HepG2 (cell line): ENCODE data around the gene CSNK1G1. TPM values are rescaled to one million over a fixed set of nuclear protein-coding genes. Genes with fewer than 3 reads are reported as not detected.

Experiments
- ATAC-seq: fragments of 200-7000 bp; cut with Tn5 transposase; 3 replicates; pipeline ENCODE4 v1.9.1; 2020; ENCODE audit warnings: mild to moderate bottlenecking, moderate library complexity
- BruUV-seq: library from RNA; stranded (reverse); fragments of 400-500 nt; replicated peaks from 2 replicates; lab custom pipeline; 2021; lab: Mats Ljungman, UMichigan
- CTCF ChIA-PET: fragments of 300-600 bp; formaldehyde crosslinking; extraction: SDS; loops from one replicate; lab custom pipeline; 2021; ENCODE audit warnings: low total read pairs, inconsistent platforms, low intra/inter-chr PET ratio; lab: Yijun Ruan, JAX
- POLR2A ChIA-PET: fragments of 350-600 bp; sonication (Branson Sonifier 250); formaldehyde crosslinking; loops from one replicate; lab custom pipeline; 2020; ENCODE audit warnings: antibody characterized with exemption, inconsistent platforms; lab: Yijun Ruan, JAX
- DNase-seq: peaks from one replicate; pipeline ENCODE4 v3.0.0-alpha.2; 2015; ENCODE audit warnings: low spot score
- FAIRE-seq: peaks from 3 replicates; lab custom pipeline; 2011; peaks lifted over from hg19 to GRCh38; lab: Jason Lieb, UNC
- H2AFZ ChIP-seq: one replicate; pipeline ENCODE4 v1.6.1; 2011; ENCODE audit warnings: low read length, inconsistent platforms
- H3K27ac ChIP-seq: fragments of 300-600 bp; 3 replicates; pipeline ENCODE4 v1.8.0; 2011; ENCODE audit warnings: mixed run types, mild to moderate bottlenecking, mixed read lengths, low read length, inconsistent platforms; ENCODE audit not compliant: insufficient read depth; ENCODE audit errors: extremely low read length
- H3K27me3 ChIP-seq, 2 experiments: fragments of 200-600 bp in 1 of 2; 2 replicates in 1 of 2; 3 replicates in 1 of 2; pipeline versions ENCODE4 v1.6.0 to v1.8.0; 2011; ENCODE audit warnings: low read length in 2 of 2, mild to moderate bottlenecking in 2 of 2, moderate library complexity in 2 of 2, inconsistent platforms in 1 of 2; ENCODE audit not compliant: insufficient read depth in 2 of 2, control insufficient read depth in 1 of 2
- H3K36me3 ChIP-seq, 2 experiments: fragments of 200-600 bp in 1 of 2; replicated peaks in 1 of 2; 2 replicates in 1 of 2; 3 replicates in 1 of 2; pipeline versions ENCODE4 v1.5.1 to v1.8.0; 2011; ENCODE audit warnings: low read length in 2 of 2, inconsistent platforms in 1 of 2; ENCODE audit not compliant: insufficient read depth in 2 of 2, control insufficient read depth in 1 of 2
- H3K4me1 ChIP-seq: 2 replicates; pipeline ENCODE4 v1.5.1; 2012; ENCODE audit warnings: low read length, inconsistent platforms; ENCODE audit not compliant: insufficient read depth
- H3K4me2 ChIP-seq: 2 replicates; pipeline ENCODE4 v1.6.0; 2011; ENCODE audit warnings: low read depth, low read length, inconsistent platforms
- H3K4me3 ChIP-seq, 3 experiments: fragments of 200-600 bp in 1 of 3; sonication (generic), shearing (Covaris generic) in 1 of 3; replicated peaks in 1 of 3; 2 replicates each; pipeline ENCODE4 v1.5.1; 2011 to 2016; ENCODE audit warnings: low read length in 3 of 3, inconsistent platforms in 2 of 3, low read depth in 2 of 3, mild to moderate bottlenecking in 2 of 3, control low read depth in 1 of 3, mixed read lengths in 1 of 3; ENCODE audit not compliant: insufficient read depth in 1 of 3
- H3K79me2 ChIP-seq: one replicate; pipeline ENCODE4 v1.6.1; 2011; ENCODE audit warnings: low read length, inconsistent platforms; ENCODE audit not compliant: insufficient read depth
- H3K9ac ChIP-seq: 2 replicates; pipeline ENCODE4 v1.6.0; 2011; ENCODE audit warnings: mild to moderate bottlenecking, low read depth, low read length, inconsistent platforms; ENCODE audit not compliant: insufficient read depth
- H3K9me3 ChIP-seq: 2 replicates; pipeline ENCODE4 v1.5.1; 2012; ENCODE audit warnings: mild to moderate bottlenecking, low read length
- H4K20me1 ChIP-seq: 2 replicates; pipeline ENCODE4 v1.6.0; 2011; ENCODE audit warnings: inconsistent platforms, mild to moderate bottlenecking, low read length, moderate library complexity; ENCODE audit not compliant: insufficient read depth
- ARHGAP35 ChIP-seq: sonication (generic); formaldehyde crosslinking; IDR thresholded peaks from 2 replicates; pipeline ENCODE4 v1.9.0; 2022; ENCODE audit warnings: mild to moderate bottlenecking, inconsistent platforms, moderate library complexity, missing genetic modification reagents, borderline replicate concordance
- CREB1 ChIP-seq, 2 experiments: fragments of 450-650 bp in 1 of 2; IDR thresholded peaks; 2 replicates each; pipeline ENCODE4 v1.6.1; 2016 to 2017; ENCODE audit warnings: control low read depth in 1 of 2, mild to moderate bottlenecking in 1 of 2, missing compliant biosample characterization in 1 of 2, missing genetic modification characterization in 1 of 2
- NR1H2 ChIP-seq: sonication (generic); formaldehyde crosslinking; IDR thresholded peaks from 2 replicates; pipeline ENCODE4 v1.8.1; 2022; ENCODE audit warnings: low read depth, missing genetic modification reagents, borderline replicate concordance
- RAD51 ChIP-seq: fragments of 450-650 bp; IDR thresholded peaks from 2 replicates; pipeline ENCODE4 v1.6.1; 2016; ENCODE audit warnings: borderline replicate concordance
- SIX1 ChIP-seq: sonication (generic); formaldehyde crosslinking; IDR thresholded peaks from 2 replicates; pipeline ENCODE4 v1.4.0; 2020; ENCODE audit warnings: missing genetic modification reagents, borderline replicate concordance
- SRSF1 ChIP-seq: fragments of 200-400 bp; formaldehyde crosslinking; optimal IDR thresholded peaks from 2 replicates; pipeline ENCODE3; 2017; ENCODE audit warnings: mild to moderate bottlenecking, low read depth, low read length, moderate library complexity
- ZNF264 ChIP-seq: sonication (generic); formaldehyde crosslinking; IDR thresholded peaks from 2 replicates; pipeline ENCODE4 v1.4.0; 2020; ENCODE audit warnings: missing genetic modification reagents
- ZNF577 ChIP-seq: sonication (generic); formaldehyde crosslinking; IDR thresholded peaks from 2 replicates; pipeline ENCODE4 v1.4.0; 2020; ENCODE audit warnings: mild to moderate bottlenecking, low read depth, missing genetic modification reagents, borderline replicate concordance
- ZNF614 ChIP-seq: IDR thresholded peaks from 2 replicates; pipeline ENCODE4 v1.6.1; 2018; ENCODE audit warnings: missing biosample characterization, missing genetic modification reagents, inconsistent platforms, borderline replicate concordance
- WGBS: methylation state at CpG from one replicate; pipeline ENCODE4 v1.1.6; 2017; ENCODE audit warnings: low lambda C conversion rate; 5-methylcytosine and 5-hydroxymethylcytosine counted together
- in situ Hi-C: cut with HindIII; loops from 2 replicates; pipeline ENCODE4 v1.10.0; 2017; ENCODE audit warnings: low pct_unique_long_range_greater_than_20kb; ENCODE audit not compliant: extremely low pct_ligation_motif_present
- intact Hi-C: fragments of 100-400 bp; cut with micrococcal nuclease; formaldehyde crosslinking; loops from one replicate; pipeline ENCODE4 v1.10.0; 2022; ENCODE audit not compliant: unreplicated experiment
- polyA plus RNA-seq, 8 experiments: library from polyadenylated mRNA; depleted of rRNA in 3 of 8; stranded (reverse) in 7 of 8; unstranded in 1 of 8; fragments of >200 nt; fragmentation: Illumina TruSeq in 4 of 8; extraction: Trizol in 4 of 8; gene quantifications; 2 replicates each; pipeline versions ENCODE4 v1.2.1 to v1.2.3, GENCODE V29; 2011 to 2016; ENCODE audit warnings: low read depth in 4 of 8, missing spikeins in 1 of 8, mixed read lengths in 1 of 8; ENCODE audit not compliant: insufficient read depth in 1 of 8
- total RNA-seq, 5 experiments: library from RNA; depleted of rRNA; stranded (reverse); fragments of >200 nt; fragmentation: Illumina TruSeq; extraction: Trizol; gene quantifications; 2 replicates each; pipeline ENCODE4 v1.2.3, GENCODE V29; 2016; ENCODE audit warnings: low read depth in 1 of 5

Gene CSNK1G1
- total and polyA plus RNA-seq, 2 of the 13 experiments (the other 11 are each of a cell fraction or from before 2014, with no cell fraction given), result 8.5 to 12.6 TPM

GRCh38 chr15:64340355-64340754, 15.6 kb downstream of the CSNK1G1 start:
- Histone ChIP-seq H3K4me1 (peaks cover 9% of the 10 kb centered on the region), H3K9me3 (no peaks in the 10 kb centered on the region), H3K4me2 (no peak overlapping the region), H3K4me3 (no peak overlapping the region), H3K9ac (no peak overlapping the region), H2AFZ (no peak overlapping the region), H3K79me2 (peaks cover 9% of the 10 kb centered on the region), H3K36me3 (peaks cover 0 to 15% of the 10 kb centered on the region in 2 experiments; a peak in 4 of 5 replicates), H4K20me1 (no peaks in the 10 kb centered on the region), H3K27ac (no peak overlapping the region), H3K27me3 (no peaks in the 10 kb centered on the region; a peak in 1 of 5 replicates)
- FAIRE-seq, result no peak
- 100% methylated on average over 1 of the region's 1 CpG for WGBS
- no peak for ATAC-seq
- in situ Hi-C loops, result no loop called here
- DNase-seq, result no peak
- no peak for TF ChIP-seq SRSF1
- no peak for TF ChIP-seq SIX1 (CRISPR knock-in tag)
- TF ChIP-seq NR1H2, result no peak
- TF ChIP-seq ZNF614 (CRISPR knock-in tag), result no peak
- no peak for TF ChIP-seq ZNF577 (CRISPR knock-in tag)
- no peak for TF ChIP-seq RAD51
- no peak for TF ChIP-seq ARHGAP35 (CRISPR knock-in tag)
- no TSS peak for BruUV-seq
- intact Hi-C loops, result no loop called here
- ChIA-PET POLR2A (no interaction called here), CTCF (no interaction called here)

GRCh38 chr15:64337761-64338160, 18.2 kb downstream of the CSNK1G1 start:
- Histone ChIP-seq H3K27ac (no peak overlapping the region), H3K9me3 (no peaks in the 10 kb centered on the region), H3K27me3 (no peaks in the 10 kb centered on the region; a peak in 1 of 5 replicates), H3K4me3 (no peak overlapping the region), H3K36me3 (peaks cover 0 to 15% of the 10 kb centered on the region in 2 experiments; a peak in 4 of 5 replicates), H3K9ac (no peak overlapping the region), H3K4me1 (no peaks in the 10 kb centered on the region)
- DNase-seq, result no peak
- in situ Hi-C loops, result no loop called here
- no TSS peak for BruUV-seq
- POLR2A ChIA-PET, result no interaction called here
- CTCF ChIA-PET, result no interaction called here
- FAIRE-seq, result no peak
- WGBS, result 97% methylated on average over 2 of the region's 2 CpGs
- TF ChIP-seq SRSF1 (no peak), ZNF264 (CRISPR knock-in tag) (no peak), CREB1 (IDR thresholded peaks at IDR 0.05) (no peak), CREB1 (CRISPR knock-in tag; IDR thresholded peaks at IDR 0.05) (no peak)
- TF ChIP-seq, all 625 proteins: peak for 0
- Histone ChIP-seq H3K4me2 (no peak overlapping the region), H2AFZ (no peak overlapping the region), H3K79me2 (peaks cover 7% of the 10 kb centered on the region), H4K20me1 (no peaks in the 10 kb centered on the region)
- ATAC-seq, result no peak
- intact Hi-C loops, result no loop called here
